Right kidney (tissue), 1 donor: ENCODE results near the gene TLNRD1.

ENCODE experiments used
- DNase-seq: peaks from one replicate; pipeline ENCODE4 v3.0.0-alpha.2; 2016

The TLNRD1 gene

DNA sequence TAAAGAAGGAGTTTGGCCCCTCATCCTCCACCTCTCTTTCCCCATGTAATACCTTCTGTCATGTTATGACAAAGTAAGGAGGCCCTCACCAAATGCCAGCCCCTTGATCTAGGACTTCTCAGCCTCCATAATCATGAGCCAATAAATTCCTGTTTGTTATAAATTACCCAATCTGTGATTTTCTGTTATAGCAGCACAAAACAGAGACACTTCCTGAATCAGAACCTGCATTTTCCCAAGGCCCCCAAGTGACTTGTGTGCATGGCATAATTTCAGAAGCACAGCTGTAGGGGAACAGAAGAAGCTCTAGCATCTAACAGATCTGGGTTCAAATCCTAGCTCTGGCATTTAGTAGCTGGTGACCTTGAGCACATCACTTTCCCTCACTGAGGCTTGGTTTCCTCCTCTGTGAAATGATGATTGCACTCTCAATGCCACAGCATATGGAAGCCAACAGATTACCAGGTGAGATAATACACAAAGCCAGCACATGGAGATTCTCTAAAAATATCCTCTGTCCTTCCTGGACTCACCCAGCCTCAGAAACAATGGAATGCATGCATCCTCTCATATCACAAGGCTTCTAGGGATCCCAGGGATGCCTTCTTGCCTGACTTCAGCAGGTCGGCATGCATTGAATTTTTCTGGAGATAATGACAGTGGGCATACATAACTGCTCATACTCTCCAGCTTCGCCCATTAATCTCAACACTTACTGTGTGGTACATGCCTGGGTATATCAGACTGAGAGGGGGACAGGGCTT is 26.3 kb downstream of the TLNRD1 start:
- no peak for DNase-seq

DNA sequence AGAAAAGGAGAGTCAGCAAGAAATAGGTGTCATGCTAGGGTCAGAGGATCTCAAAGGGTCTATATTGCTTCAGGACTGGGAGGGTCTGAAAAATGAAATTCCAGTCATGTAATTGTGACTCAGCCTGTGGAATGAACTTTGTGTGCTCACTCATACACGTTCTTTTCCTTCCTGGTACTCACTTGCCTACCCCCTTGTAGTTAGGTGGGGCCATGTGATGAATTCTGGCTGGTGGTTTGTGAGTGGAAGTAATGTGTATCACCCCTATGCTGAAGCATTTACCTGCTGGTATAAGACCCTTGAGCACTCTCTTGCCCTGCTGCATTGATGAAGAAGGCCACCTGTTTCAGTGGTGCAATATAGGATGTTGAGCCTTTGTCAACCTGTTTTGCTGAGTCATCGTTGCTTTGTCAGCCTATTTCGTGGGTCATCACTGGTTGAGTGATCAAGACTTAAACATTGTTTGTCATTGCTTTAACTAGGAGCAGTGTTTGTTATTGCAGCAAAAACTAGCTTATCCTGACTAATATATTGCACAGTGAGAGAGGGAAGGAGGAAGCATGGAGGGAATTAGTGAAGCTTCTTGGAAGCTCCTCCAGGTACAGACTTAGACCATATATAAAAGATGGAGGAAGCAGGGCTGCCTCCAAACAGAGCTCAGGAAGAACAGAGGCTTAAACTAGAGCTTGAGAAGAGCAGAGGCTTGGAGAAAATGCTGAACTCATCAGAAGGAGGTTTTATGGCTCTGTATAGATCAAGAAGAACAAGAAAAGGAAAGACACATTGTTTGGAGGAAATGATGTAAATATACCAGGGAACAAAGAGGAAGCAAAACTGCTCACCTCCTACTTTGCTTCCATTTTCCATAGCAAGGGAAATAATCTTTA is 28.9 kb downstream of the TLNRD1 start:
- no peak for DNase-seq

DNA sequence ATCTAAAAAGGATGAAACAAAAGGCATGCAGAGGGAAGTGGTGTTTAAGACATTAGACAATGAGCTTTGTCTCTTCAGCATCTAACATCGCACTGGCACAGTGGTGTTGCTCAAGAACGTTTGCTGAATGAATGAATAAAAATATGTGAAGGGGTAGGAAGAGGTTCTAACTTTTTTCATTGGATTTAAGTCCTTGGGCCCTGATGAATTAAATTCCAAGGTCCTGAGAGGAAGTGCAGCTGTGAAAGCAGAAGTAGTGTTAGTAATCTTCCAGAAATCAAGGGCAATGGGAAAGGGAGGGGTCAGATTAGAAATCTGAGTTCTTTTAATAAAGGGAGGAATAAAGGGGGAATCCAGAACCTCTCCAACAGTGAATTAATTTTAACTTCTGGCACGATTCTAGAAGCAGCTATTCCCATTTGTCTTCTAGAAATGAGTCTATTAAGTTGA is 29.6 kb downstream of the TLNRD1 start:
- DNase-seq = no peak

DNA sequence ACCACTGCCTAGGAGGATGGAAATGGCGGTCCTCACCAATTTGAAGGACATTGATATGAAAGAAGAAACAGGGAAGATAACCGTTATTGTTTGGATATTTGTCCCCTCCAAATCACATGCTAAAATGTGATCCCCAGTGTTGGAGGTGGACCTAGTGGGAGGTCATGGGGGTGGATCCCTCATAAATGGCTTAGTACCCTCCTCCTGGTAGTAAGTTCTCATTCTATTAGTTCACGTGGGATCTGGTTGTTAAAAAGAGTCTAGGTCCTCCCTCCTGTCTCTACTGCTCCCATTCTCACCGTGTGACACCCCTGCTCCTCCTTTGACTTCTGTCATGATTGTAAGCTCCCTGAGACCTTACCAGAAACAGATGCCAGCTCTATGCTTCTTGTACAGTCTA is 30.5 kb downstream of the TLNRD1 start:
- DNase-seq = no peak

DNA sequence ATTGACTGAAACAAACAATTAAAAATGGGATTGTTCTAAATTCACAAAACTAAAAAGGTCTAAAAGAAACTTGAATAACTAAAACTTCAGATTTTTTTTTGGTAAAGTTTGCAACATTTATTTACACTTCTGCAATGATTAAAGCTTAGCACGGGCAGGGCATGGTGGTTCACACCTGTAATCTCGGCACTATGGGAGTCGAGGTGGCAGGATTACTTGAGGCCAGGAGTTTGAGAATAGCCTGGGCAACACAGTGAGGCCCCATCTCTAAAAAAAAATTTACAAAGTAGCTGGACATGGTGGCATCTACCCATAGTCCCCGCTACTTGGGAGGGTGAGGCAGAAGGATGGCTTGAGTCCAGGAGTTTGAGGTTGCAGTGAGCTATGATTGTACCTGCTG is 31.6 kb downstream of the TLNRD1 start:
- no peak for DNase-seq

DNA sequence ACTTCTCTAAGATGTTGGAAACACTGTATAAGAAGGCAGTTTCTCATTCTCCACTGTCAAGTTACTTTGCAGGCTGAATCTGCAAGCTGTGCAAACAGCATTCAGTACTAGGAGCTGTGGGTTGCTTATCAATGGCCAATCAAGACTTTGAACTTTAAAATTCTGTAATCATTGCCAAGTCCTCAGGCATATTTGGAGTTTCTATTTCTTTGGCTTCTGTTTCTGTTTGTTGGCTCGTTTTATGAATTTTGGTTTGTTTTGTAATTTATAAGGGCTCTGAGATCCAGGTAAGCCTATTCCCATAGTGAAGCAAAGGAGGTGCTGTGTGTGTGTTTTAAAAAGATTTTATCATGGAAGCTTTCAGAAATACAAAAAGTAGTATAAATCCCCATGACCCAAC is 32.1 kb downstream of the TLNRD1 start:
- DNase-seq = no peak

DNA sequence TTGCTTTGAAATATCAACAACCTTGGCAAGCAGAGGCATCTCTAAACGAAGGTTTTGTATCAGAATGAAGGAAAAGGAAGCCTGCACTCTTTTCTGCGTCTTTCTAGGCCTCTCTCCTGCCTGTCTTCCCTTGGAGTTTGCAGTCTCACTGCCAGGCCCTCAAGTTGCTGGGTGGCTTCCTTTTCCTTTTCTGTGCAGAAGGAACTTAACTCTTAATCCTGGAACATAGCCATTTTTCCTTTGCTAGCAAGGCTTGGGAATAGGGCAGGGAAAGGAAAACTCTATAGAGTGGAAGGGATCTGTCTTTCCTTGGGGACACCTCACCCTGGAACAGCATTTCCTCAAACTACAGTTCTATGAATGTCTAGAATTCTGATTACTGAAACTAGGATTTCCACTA is 32.8 kb downstream of the TLNRD1 start:
- no peak for DNase-seq

DNA sequence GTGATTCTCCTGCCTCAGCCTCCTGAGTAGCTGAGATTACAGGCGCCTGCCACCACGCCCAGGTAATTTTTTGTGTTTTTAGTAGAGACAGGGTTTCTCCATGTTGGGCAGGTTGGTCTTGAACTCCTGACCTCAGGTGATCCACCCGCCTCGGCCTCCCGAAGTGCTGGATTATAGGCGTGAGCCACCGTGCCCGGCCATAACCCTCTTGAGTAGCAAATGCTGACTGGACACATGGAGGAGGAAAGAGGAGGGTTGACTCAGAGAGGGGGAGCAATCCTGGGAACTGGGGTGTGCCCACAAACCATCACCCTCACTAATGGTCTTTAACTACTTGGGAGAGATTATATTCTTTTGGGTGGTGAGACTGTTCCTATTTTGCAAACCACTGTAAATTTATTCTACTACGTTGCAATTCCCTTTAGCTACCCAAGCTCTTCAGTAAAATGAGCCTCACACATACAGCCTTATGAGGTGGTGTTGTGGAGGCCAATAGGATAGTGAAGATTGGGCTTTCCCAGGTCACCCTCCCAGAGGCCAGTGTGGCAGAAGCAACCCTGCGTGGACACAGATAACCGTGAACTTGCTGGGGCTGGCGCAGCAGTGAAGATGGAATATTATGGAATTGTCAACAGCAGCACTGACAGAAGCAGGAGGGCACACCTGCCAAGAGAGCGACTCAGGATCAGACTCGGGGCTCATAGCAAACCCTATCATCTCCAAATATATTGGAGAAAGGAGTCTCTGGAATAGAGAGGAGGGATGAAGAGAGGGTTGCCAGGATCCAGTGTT is 37.4 kb downstream of the TLNRD1 start:
- DNase-seq = no peak

DNA sequence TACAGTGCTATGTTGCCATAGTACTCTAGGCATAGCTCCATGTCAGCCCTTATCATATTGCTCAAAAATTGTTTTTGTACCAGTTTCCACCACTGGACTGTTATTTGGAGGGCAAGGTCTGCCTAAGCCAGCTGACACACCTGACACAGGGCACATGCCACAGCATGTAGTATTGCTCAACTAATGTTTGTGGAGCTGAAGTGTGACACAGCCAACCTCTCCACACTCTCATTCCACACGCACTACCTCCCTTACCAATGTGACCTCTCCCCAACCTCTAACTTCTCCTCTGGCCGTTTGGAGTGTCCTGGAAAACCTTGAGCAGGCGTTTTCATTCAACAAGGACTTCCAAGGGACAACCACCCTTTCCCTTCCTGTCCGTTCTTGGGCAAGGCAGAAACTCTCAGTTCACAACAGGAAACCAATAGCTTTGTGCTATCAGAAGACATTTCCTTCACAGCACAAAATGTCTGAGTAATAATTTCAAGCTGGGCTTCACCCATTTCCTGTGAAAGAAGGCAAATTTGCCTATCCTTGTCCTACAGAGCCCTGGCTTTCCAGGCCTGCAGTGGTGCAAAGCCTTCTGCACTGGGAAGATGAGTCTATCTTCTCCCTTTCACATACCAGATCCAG is 38.4 kb downstream of the TLNRD1 start:
- no peak for DNase-seq

DNA sequence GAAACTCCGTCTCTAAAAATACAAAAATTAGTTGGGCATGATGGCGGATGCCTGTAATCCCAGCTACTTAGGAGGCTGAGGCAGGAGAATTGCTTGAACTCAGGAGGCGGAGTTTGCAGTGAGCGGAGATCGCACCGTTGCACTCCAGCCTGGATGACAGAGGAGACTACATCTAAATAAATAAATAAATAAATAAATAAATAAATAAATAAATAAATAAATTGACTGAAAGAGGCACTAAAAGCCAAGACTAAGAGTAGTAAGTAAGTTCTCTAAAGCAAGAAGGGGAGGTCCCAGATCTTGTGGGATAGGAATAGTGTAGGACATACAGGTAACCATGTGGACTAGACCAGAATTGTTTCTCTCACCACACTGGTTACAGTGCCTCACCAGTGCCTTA is 40.0 kb downstream of the TLNRD1 start:
- DNase-seq = no peak

DNA sequence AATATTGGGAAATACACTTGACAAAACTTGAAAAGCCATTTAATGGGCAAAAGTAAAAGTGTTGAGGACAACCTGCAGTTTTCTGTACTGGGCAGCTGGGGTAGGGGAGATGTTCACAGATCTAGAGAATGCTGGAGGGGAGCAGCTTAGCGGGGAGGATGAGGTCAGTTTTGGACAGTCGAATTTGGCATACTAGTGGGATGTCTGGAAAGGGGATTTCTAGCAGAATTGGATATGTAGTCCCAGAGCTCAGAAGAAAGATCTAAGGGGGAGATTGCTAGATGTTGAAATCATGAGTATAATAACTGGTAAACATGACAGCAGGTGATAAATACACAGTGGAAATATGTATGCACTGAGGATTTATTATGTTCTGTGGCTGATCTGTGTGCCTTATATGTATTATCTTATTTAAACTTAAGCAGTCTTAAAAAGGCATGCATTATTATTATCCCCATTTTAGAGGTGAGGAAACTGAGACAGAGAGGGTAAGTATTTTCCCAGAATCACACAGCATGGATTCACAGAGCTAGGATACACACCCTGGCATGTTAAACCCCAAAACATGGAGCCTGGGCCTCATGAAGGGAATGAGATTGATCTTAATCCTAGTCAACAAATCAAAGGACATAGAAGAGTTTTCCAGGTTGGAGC is 42.7 kb downstream of the TLNRD1 start:
- DNase-seq = no peak

DNA sequence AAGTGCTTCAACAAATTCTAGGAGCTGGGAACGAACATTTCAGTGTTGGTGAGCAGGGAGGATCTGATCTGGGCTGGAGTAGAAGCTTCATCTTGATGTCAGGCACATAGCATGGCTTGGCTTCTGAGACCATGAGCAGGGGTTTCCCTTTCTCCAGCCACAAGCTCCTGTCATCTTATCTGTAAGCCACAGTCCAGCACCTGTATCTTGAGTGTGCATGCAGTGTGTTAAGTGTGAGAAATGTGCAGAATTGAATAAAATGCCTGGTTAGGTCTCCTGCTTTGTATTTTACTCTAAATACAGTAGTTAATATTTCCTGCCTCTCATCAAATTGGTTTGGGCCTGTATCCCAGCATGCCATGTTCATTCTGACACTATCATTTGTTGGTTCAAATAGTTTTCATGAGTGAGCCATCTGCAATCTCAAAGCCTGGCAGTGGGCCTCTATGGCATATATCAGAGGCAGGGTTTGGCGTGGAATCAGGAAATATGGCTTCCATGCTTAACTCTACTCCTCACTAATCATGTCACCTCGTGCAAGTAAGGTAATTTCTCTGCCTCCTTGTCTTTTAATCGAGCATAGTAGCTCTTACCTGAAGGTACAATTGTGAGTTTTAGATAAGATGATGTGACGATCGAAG is 43.3 kb downstream of the TLNRD1 start:
- DNase-seq = no peak

DNA sequence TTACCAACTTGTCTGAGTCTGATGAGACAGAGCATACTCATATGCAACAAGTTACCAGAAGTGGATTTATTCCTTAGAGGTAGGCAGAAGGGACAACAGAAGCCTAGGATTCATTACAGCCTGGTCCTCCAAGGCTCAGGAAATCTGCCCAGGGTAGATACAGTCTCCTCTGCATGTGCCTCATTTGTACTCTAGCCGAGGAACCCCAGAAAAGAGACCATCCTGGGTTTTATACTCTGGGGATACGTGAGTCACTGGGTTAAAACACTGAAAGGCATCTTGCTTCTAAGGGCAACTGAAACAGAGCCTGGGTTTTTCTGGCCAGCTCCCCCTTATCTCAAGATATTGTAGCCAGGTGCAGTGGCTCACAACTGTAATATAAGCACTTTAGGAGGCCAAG is 45.6 kb downstream of the TLNRD1 start:
- DNase-seq = no peak

DNA sequence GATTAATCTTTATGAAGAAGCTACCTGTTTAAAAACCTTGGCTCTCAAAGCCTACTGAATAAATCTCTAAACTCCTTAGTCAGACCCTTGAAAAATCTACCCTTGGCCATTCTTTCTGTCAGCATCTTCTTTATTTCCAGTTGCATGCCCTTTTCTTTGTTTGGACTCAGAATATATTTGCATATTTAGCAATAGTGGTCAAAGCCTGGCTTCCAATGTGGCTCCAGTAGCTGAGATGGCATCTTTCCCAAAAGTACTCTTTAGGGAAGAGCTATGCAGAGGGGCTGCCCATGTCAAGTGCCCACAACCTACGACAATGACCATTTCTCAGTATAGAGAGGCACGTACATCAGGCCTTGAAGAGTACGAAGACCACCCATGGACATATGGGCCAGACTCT is 47.2 kb downstream of the TLNRD1 start:
- no peak for DNase-seq

DNA sequence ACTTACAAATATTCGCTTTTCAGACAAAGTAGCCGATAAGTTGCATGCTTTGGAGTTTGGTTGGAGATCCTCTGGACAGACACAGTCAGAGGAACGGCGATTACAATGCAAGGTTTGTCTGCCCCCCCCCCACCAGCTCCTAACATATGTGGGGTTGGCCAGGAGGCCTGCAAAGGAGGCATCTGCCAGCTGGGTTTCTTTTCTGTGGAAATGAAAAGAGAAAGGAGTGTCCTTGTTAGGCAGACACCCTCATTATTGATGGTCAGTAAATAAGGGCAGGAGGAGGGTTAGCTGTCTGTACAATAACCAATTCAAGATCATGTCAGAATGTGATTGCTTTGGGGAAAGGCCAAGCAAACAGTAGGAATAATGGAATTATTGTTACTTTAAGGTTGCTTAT is 49.1 kb downstream of the TLNRD1 start:
- DNase-seq = no peak

DNA sequence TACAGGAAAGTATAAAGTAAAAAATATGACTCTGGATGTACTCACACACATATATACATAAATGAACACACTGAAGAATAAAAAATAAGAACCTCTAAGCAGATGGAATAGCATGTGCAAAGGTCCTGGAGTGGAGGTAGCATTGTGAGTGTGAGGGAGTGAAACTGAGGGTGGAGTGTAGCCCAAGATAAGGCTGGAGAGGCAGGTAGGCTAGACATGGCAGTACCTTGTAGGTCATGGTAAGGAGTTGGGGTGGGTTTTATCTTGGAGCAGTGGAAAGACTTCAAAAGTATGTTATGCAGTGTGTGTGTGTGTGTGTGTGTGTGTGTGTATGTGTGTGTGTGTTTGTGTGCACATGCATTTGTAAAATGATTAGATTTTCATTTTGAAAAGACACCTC is 49.5 kb downstream of the TLNRD1 start:
- DNase-seq = no peak

DNA sequence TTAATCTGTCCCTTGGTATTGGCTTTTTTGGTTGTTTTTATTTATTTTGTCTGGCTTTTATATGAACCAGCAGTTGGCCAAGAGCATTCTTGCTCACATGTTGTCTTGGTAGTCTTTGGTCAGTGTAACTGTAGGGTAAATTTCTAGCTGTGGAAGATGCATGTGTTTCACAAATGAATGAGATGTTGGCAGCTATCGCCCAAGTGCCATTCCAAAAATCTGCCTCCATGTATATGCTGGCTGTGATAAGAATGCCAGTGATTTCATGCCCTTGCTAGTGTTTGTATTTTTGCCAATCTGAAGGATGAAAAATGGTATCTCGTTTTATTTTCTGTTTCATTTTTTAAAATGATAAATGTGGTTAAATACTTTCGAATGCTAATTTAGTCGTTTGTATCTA is 50.1 kb downstream of the TLNRD1 start:
- no peak for DNase-seq

DNA sequence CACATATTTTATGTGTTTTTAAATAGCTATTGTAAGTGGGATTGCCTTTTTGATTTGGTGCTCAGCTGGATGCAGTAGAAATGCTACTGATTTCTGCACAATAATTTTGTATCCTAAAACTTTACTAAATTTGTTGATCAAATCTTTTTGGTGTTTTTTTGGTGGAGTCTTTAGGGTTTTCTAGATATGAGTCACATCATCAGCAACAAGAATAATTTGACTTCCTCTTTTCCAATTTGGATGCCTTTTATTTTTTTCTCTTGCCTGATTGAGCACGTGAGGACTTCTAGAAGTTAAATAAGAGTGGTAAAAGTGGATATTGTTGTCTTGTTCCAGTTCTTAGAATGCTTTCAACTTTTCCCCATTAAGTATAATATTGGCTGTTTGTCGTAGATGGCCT is 51.3 kb downstream of the TLNRD1 start:
- DNase-seq = no peak

DNA sequence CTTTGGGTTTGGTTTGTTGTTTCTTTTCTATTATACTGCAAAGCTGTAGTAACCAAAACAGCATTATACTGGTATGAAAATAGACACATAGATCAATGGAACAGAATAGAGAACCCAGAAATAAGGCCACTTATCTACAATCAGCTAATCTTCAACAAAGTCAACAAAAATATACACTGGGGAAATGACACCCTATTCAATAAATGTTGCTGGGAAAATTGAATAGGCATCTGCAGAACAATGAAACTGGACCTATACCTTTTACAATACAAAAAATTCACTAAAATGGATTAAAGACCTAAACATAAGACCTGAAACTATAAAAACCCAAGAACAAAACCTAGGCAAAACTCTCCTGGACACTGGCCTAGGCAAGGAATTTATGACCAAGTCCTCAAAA is 52.9 kb downstream of the TLNRD1 start:
- no peak for DNase-seq

DNA sequence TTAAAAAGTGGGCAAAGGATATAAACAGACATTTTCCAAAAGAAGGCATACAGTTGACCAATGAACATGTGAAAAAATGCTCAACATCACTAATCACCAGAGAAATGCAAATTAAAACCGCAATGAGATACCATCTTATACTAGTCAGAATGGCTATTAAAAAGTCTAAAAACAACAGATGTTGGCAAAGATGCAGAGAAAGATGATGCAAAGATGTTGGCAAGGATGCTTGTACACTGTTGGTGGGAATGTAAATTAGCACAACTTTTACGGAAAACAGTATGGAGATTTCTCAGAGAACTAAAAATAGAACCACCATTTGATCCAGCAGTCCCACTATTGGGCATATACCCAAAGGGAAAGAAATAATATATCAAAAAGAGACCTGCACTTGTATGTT is 53.5 kb downstream of the TLNRD1 start:
- no peak for DNase-seq
